SKM-1 (cell line): ENCODE measurements around the gene DMRTA2.

Experiments
- DNase-seq: peaks from one replicate; lab custom pipeline; 2025; ENCODE audit not compliant: unreplicated experiment; lab: John Stamatoyannopoulos, UW

DMRTA2 gene

DNA sequence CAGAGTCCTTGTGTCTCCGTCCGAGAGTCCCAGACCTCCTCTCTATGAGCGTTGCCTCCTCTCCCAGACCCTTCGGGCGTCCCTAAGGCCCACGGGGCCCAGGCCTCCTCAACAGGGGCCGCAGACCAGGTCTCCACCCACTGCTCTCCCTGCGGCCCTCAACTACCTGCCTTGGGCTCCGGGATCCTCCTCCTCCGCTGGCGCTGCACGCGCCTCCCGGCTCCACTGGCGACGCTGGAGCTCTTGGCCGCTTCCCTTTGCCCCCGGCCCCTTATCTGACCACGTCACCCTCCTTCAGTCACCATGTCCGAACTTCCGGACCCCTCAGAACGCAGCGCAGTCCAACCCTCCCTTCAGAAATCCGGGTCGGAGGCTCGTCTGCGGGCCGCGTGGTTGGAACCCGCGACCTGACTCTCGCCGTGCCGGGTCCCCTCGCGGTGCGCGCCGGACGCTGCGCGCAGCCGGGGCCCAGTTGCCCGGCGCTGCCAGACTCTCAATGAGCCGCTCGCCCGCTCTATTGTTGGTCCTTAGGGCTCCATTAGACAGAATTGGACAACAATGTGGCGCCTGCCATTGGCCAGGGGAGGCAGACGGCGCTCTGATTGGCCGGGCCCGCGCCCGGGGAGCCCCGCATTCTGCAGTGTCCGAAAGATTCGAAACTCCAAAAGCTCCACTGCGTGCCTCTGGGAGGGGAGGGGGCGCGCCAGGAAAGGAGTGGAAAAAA lies at the start of gene DMRTA2:
DMRTA2 (minus strand) TSS at position 498 of the 724 bp plus-strand sequence. CDS start 1,907 bp downstream, outside the sequence.
- no peak for DNase-seq

DNA sequence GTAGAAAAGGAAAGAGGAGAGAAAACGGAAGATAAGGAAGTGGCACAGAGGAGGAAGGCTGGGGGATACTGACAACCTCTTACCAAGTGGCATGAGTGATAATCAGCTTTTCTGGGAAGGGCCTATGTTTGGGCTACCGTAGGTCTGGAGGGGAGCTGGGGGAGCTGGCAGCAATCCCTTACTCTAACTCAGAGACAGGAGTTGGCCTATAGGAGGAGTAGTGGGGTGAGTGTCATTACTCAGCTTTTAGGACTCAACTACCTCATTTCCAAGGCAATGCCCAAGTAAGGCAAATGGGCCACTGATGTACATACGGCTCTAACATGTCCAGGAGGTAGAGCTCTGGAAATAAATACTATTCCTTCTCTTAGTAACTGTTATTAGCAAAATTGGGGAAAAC lies 48.7 kb upstream of the DMRTA2 start:
- no peak for DNase-seq

DNA sequence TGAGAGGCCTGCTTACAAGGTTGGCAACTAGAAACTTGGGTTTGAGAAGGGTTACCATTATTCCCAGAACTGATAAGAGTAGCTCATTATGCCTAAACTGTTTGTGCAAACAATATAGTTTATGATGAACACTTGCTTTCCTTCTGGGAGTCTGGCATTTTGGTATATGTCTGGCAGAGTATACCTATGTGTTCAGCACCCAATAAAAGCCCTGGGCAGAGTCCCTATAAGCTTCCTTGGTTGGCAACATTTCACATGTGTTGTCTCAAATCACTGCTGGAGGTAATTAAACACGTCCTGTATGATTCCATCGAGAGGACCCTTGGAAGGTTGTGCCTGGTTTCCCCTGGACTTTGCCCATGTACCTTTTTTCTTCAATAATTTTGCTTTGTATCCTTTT lies 39.7 kb upstream of the DMRTA2 start:
- no peak for DNase-seq

DNA sequence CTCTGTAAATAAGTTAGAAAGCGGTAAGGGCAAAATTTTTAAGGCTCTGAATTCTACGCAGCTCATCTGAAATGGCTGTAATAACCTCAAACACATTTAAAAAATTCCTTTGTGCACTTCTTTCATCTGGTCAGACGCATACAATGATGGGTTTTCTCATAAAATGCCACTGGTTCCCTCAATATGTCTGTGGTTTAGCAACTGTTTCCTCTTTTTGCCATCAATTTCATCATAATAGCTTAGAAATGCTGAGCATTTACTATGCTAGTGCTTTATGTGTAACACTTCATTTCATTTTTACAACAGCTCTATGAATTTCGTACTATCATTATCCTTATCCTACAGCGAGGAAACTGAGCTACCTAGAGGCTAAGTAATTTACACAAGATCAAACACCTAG lies 35.3 kb upstream of the DMRTA2 start:
- peak; percentile 48 for DNase-seq

DNA sequence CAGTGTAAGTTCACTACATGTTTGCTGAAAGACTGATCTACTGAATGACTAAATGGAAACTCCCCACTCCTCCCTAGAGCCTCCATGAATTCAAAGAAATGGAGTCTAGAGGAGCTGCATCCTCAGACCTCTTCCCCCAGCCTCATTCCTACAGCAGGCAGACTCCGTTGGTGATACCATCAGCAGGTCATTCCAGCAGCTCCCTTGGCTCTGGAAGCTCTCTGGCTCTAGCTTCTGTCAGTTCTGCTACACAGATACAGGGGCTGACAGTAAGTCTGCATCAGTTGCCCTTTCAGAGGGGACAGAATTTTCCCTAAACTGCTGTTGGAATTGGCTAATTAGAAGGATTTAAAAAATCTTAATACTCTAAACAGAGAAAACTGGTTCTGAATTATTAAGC lies 31.7 kb upstream of the DMRTA2 start:
- no peak for DNase-seq

DNA sequence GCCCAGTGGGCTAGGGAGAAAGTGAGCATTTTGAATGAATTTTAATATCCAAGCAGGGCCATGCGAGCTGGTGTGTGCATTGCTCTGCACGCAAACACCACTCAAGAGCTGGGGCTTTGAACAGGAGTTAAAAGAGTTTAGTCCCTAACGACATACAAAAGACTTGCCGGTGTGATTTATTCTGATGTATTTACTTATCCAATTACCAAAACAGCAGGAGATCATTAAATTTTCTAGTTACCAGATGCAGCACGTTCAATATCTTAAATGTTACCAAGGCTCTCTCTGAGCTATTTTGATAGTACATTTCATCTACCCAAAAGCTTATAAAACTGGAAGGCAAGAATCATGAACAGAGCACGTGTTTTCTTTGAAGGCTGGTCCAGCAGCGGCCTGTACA lies 30.0 kb upstream of the DMRTA2 start:
- no peak for DNase-seq

DNA sequence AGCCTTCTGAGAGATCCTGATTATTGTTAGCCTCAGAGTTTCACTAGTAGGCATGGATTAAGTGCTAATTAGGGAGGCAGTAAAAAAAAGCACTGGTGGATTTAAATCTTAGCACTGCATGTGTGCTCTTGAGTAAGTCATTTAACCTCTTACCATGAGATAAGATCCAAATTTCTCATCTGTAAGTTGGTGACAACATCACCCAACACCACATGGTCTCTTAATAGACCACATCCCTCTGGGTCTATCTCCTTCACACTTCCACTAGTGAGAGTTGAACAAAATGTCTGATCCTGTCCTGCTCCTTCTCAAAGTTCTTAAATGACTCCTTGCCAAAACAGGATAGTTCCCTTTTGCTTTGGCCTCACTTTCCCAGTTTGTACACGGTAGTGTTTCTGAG lies 29.5 kb upstream of the DMRTA2 start:
- no peak for DNase-seq

DNA sequence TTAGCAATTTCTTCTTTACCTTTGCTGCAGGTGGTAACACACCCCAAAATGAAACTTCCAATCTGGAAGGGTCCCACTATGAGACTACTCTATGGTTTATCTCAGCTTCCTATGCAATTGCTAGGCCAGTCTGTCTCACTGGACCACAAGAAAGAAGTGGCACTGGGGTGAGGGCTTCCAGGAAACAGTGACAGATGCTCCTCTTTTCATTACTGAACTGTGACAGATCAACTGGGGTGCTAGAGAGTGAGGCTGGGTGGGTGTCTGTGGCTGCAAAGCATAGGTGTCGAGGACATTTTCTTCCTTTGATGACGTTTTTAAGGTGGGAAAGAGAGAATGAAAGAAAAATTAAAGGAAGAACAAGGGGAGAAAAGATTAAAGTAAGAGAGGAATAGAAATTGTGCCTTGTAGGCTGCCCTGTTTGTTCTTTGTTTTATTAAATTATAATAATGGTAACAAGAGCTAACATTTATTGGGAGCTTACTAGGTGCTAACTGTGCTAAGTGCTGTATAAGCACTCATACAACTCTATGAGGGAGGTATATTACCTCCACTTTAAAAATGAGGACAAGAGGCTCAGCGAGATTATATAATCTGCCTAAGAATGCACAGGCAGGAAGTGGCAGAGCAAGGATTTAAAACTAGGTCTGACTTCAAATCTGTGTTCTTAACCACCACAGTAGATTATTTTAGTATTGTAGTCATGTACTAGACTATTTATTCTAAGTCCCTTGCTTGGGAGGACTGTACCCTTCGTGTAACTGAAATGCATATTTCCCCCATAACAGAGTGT lies 27.8 kb upstream of the DMRTA2 start:
- no peak for DNase-seq

DNA sequence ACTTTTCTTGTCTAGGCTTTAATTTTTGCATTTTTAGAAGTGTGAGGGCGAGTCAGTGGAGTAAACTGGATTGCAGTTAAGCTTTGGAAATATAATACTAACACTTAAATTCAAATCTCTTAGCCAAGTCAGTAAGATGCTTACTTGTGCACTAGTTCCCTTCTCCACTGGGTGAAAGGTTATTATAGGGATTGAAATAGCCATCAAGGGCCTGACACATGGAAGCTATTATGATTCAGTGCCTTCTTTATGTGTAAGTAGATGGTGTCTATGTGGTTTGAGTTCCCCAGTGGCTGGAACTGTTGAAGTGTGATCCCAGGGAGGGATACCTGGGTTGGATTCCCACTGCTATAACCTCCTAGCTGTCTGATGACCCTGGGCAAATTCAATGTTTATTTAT lies 24.7 kb upstream of the DMRTA2 start:
- no peak for DNase-seq

DNA sequence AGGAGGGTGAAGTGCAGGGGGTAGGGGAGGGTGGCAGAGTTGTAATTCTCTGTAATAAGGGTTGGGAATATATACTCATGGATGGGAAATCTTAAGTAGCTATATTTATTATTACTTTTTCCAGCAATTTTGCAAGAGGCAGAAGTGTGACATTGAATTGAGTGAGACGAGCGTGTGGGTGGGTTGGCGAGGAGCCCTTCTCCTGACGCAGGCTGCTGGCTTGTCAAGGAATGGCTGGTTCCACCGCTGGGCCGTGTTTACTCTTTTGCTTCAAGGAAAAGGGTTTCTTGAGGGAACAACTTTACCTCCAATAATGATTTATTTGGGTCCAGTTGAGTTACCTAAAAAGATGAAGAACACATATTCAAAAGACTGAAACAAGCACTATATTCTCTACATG lies 17.9 kb upstream of the DMRTA2 start:
- DNase-seq = no peak

DNA sequence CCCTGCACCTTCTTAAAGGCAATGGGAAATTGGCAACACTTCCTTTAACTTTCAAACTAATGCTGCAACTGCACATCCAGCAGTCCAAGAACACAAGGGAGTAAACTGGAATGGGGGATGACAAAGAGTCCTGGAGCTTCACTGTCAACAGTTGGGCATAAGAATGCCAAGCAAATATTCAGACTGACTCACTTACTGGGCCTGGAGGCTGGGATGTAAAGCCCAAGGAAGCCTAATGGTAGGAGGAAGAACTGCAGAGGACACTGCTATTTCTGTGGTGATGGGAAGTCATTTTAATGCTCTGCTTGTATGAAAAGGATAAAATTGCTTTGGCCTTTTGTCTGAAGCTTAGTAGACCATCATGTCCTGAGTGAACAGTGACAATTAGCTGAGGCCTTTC lies 15.7 kb upstream of the DMRTA2 start:
- no peak for DNase-seq

DNA sequence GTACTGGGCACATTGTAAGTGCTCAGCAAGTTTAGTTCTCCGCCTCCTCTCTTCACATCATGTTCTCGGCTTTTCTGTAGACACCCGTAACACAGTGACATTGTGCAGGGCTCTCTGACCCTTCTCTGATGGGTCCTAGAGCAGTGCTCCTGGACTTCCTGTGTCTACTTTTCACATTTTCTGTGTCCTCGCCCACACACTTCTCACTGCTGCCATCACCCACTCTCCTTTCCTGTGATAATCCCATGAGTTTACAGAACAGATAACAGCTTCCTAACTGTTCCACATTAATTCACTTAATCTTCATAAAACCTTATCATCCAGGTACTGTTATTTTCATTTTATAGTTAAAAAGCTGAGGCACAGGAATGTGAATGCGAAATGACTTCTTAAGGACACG lies 13.2 kb upstream of the DMRTA2 start:
- no peak for DNase-seq

DNA sequence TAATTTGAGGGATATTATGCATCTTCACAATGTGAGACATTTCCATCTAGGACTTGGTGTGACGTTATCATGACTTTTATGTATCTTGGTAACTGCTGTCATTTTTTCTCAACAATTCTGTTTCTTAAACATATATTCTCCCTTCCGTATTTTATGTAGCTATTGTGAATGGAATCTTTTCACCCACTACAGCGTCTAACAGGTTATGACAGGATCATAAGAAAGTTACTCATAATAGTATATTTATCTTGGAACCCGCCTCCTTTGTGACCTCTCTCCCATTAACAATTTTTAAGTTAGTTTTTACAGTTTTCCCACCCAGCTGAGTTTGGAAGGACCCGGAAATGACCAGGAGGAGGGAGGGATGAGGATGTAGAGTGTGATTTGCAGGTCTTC lies 6.8 kb upstream of the DMRTA2 start:
- no peak for DNase-seq

DNA sequence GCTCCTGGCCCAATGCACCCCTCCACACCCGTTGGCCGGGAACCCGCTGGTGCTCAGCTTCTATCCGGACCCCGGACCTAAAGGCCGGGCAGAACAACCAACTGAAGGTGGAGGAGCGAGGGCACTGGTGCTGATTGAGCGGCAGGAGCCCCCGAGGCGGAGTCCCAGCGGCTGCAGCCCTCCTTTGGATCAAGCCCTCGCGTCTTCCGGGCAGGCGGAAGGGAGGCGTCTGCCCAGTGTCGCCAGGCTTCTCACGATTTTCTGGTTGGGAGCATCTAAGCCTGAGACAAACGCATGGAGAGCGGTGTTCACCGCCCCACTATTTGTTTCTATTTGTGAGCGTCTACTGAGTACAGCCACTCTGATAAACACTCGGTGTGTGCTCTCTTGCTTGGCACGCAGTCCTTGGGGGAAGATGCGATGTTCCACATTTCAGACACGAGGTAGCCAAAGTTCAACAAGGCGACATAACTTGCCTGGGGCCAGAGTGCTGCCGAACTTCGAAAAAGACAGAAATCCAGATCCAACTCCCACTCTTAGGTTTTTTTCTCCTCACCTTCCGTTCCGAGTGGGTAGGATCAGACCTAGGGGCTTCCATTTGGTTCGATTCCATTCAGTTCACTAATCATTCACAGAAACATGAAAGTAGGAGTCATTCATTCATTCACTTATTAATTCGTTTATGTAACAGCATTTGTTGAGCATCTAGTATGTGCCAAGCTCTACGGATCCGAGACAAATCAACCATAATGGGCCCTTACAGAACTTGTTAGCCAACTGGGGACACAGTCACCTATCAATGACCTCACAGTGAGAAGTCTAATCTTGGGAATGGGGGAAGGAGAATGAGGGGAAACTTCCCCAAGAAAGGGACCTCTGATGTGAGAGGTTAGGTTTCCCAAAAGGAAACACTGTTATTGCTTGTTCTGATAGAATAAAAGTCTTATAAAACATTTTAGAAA lies 4.9 kb upstream of the DMRTA2 start:
- no peak for DNase-seq

DNA sequence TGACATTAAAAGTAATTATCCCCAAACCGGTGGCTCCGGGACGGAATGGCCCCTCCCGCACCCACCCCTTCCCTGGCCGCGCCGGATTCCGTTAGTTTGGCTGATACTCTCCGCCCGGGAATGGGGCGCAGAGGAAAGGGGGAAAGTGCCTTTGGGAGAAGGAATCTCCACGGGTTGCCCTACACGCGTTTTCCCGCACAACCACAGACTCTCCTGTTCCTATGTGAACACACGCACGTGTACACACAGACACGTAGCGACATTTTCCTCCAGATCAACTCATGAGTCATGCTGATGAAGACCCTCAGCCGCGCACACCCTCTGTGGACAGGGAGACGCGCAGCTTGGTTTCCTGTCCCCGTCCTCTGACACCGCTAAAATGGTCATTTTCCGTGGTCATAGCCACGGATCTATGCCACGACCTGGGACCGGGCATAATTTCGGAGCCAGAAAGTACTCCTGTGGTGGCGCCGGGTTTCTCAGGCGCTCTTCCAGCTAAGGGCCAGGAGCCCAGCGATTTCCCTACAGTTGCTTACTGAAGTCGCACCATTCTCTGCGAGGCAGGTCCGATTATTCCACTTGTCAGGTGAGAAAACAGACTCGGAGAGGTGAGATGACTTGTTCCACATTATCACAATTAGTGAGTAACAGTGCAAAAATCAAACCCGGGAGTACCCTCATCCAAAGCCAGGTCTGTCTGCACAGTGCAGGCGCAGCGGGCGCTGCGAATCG lies 4.0 kb upstream of the DMRTA2 start:
- no peak for DNase-seq

DNA sequence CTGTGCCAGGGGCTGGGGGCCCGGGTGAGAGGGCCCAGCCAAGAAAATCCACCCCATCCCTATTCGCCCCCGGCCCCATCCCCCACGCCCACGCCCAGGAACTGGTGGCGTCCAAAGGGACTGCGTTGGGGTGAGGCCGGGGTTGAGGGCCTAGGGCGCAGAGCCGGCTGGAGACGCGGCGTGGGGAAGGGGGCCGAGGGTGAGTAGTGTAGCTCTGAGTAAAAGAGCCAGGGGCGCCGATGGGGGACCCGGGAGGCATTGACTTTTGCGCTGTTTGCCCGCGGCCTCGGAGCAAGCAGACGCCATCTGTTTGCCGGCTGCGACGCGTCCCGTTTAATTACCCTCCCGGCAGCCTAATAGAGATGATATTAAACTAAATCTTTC lies 3.5 kb upstream of the DMRTA2 start:
- DNase-seq = no peak

DNA sequence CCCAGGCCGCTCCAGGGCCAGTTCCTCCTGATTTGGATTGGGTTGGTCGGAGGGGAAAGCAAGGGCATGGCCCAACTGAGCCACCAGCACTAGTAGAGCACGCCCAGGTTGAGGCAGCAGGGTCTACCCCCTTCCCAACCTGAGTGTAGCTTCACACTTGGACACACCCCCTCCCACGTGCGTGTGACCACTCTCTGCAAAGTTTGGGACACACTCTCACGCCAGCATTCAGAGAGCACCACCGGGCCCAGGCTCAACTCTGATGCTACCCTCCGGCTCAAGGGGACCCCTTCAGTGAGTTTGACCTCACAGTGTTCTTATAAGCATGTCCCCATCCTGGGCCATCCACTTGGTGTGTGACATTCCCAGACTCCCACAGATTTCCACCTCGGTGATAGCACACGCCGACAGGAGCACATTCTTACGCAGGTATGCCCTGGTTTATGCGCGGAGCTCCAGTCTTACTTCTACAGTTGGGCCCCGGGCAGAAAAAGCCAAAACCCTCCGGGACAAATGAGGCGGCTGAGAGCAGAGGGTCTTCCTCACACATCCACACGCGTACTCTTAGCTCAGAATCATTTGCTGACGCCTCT lies 3.0 kb upstream of the DMRTA2 start:
- DNase-seq = no peak

DNA sequence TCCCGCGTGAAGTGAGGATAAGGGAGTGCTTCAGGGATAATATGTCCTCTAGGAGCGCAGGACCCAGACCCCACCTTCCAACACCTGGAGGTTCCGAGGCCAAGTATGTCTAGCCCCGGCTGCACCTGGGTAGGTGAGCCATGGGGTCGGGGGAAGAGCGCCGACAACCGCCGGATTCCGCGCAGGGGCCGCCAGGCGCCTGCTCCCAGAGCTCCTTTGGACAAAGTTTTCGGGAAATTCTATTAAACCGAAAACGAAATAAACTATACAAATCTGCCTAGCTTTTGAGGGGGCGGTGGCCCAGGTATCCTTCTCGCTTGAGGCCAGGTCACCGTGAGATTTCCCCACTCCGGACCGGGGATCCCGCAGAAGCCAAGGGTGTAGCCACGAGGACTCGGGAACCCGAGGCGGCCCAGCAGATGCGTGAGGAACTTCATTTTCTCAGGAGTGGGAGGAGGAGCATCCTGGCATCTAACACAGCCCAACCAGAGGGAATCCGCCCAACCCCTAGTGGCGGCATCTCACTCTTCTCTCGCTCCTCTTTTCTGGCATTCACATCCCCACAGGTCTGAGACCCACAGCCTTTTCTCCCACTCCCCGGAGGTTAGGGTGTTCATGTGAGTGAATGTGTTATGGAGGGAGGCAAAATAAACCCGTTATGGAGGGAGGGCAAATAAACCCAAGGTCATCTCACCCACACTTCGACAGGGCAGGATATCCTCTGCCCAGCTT lies 2.3 kb upstream of the DMRTA2 start:
- no peak for DNase-seq

DNA sequence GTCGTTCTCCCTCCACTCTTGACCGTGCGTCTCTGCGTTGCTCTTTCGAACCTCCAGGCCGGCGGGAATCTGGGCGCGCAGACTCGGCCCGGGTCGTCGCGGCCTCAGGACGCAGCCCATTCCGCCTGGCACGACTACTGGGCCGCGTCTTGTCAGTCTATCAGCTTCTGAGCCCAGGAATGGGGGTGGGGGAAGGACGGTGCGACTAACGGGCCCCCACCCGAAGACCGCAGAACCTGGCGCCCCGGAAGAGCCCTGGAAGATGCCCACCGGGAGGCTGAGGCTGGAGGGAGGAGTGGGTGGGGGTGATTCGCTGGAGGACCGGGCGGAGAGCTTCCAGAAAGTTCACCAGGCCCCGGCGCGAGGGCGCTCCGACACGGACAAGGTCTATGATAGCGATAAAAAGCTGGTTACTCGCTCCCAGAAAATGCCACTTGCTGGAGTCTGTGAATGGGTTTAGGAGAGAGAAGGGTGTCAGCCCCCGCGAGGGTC lies 1.7 kb upstream of the DMRTA2 start:
- DNase-seq = no peak
